Measurements from ENCODE around the gene NBPF4. TPM values are rescaled to one million over a fixed set of nuclear protein-coding genes. Genes with fewer than 3 reads are reported as not detected.

The NBPF4 gene
- total RNA-seq, 1 experiment from 2014 or later: not detected

- H3K27ac Mint-ChIP-seq: no peak overlapping the region; the same call in 1 of the 2 replicates
- no peak overlapping the region for H3K4me3 Mint-ChIP-seq
- TF ChIP-seq ATF6 (CRISPR knock-in tag; IDR thresholded peaks at IDR 0.05) (no peak), ZNF232 (CRISPR knock-in tag; IDR thresholded peaks at IDR 0.05) (no peak), GRHL2 (CRISPR knock-in tag; IDR thresholded peaks at IDR 0.05; ENCODE audit: insufficient replicate concordance, severe bottlenecking) (no peak), STAT6 (CRISPR knock-in tag; conservative IDR thresholded peaks at IDR 0.05; ENCODE audit: low read depth) (no peak), E2F1 (CRISPR knock-in tag; IDR thresholded peaks at IDR 0.05) (no peak), PRDM15 (CRISPR knock-in tag; IDR thresholded peaks at IDR 0.05) (no peak), TP53 (CRISPR knock-in tag; IDR thresholded peaks at IDR 0.05) (no peak), SMAD4 (CRISPR knock-in tag; IDR thresholded peaks at IDR 0.05) (no peak), HMGXB4 (CRISPR knock-in tag; IDR thresholded peaks at IDR 0.05) (no peak), KAT7 (CRISPR knock-in tag; IDR thresholded peaks at IDR 0.05; ENCODE audit: borderline replicate concordance) (no peak), GABPB1 (CRISPR knock-in tag; IDR thresholded peaks at IDR 0.05) (no peak), HMGA2 (CRISPR knock-in tag; IDR thresholded peaks at IDR 0.05) (no peak)
- H3K4me1 Mint-ChIP-seq: no peaks in the 10 kb centered on the region
- ChIA-PET POLR2A (no interaction called here), CTCF (no interaction called here)
- no peak for ATAC-seq
- H3K27me3 Mint-ChIP-seq (ENCODE audit: low read depth): no peaks in the 10 kb centered on the region
- no peak for DNase-seq (ENCODE audit: low spot score)
- H3K9me3 Mint-ChIP-seq: peaks cover 13% of the 10 kb centered on the region
- peaks cover 62% of the 10 kb centered on the region for H3K36me3 Mint-ChIP-seq
Measured at GRCh38 chr1:108182959-108183700, 60.7 kb downstream of the NBPF4 start.

- POLR2A ChIA-PET: no interaction called here
- Mint-ChIP-seq H3K27me3 (ENCODE audit: low read depth) (no peaks in the 10 kb centered on the region), H3K9me3 (peaks cover 45% of the 10 kb centered on the region), H3K27ac (no peak overlapping the region), H3K4me1 (no peaks in the 10 kb centered on the region), H3K4me3 (no peak overlapping the region), H3K36me3 (peaks cover 86% of the 10 kb centered on the region)
- no peak for DNase-seq (ENCODE audit: low spot score)
- CTCF ChIA-PET: no interaction called here
- ATAC-seq: no peak
- TF ChIP-seq AFF4 (CRISPR knock-in tag; IDR thresholded peaks at IDR 0.05; ENCODE audit: borderline replicate concordance): no peak
- TF ChIP-seq FOXK1 (CRISPR knock-in tag; IDR thresholded peaks at IDR 0.05): no peak
- TF ChIP-seq NR2C2 (CRISPR knock-in tag; IDR thresholded peaks at IDR 0.05): no peak
- TF ChIP-seq TEAD4 (CRISPR knock-in tag; IDR thresholded peaks at IDR 0.05): no peak
- no peak for TF ChIP-seq SOX15 (CRISPR knock-in tag; IDR thresholded peaks at IDR 0.05)
- no peak for TF ChIP-seq ZNF317 (CRISPR knock-in tag; IDR thresholded peaks at IDR 0.05; ENCODE audit: borderline replicate concordance, low read depth)
Measured at GRCh38 chr1:108179018-108179417, 64.9 kb downstream of the NBPF4 start.
